A549 (cell line): ENCODE data around the gene OBSCN. TPM values are rescaled to one million over a fixed set of nuclear protein-coding genes. Genes with fewer than 3 reads are reported as not detected.

Source experiments
- ATAC-seq, 2 experiments: fragments of 200-7000 bp in 1 of 2; fragments of >200 bp in 1 of 2; cut with Nextera tagmentation in 1 of 2; cut with Tn5 transposase in 1 of 2; 3 replicates each; pipeline versions ENCODE4 v1.8.0 to v1.9.1; 2018 to 2020; ENCODE audit warnings: mild to moderate bottlenecking in 1 of 2, moderate library complexity in 1 of 2
- CTCF ChIA-PET: fragments of 300-600 bp; sonication (Branson Sonifier 250); formaldehyde crosslinking; extraction: SDS; loops from one replicate; lab custom pipeline; 2021; ENCODE audit warnings: antibody characterized with exemption, inconsistent platforms; lab: Yijun Ruan, JAX
- POLR2A ChIA-PET: fragments of 350-600 bp; formaldehyde crosslinking; extraction: SDS; loops from one replicate; lab custom pipeline; 2021; ENCODE audit warnings: antibody characterized with exemption, inconsistent platforms; lab: Yijun Ruan, JAX
- DNase-seq, 2 experiments: peaks; one replicate each; pipeline versions ENCODE4 v3.0.0 to v3.0.0-alpha.2; 2011 to 2016; ENCODE audit warnings: low read depth in 1 of 2, low spot score in 1 of 2
- FAIRE-seq: peaks from 2 replicates; lab custom pipeline; 2011; peaks lifted over from hg19 to GRCh38; lab: Jason Lieb, UNC
- H3K27ac ChIP-seq, 2 experiments: fragments of >200 bp; sonication (Bioruptor Twin); formaldehyde crosslinking; 3 replicates each; pipeline ENCODE4 v1.5.1; 2016 to 2017
- H3K4me1 ChIP-seq: fragments of >200 bp; sonication (Bioruptor Twin); formaldehyde crosslinking; 3 replicates; pipeline ENCODE4 v1.6.1; 2016
- H3K4me2 ChIP-seq: fragments of >200 bp; sonication (Bioruptor Twin); formaldehyde crosslinking; 3 replicates; pipeline ENCODE4 v1.6.1; 2016
- H3K4me3 ChIP-seq: fragments of >200 bp; sonication (Bioruptor Twin); formaldehyde crosslinking; 3 replicates; pipeline ENCODE4 v1.5.1; 2016
- H3K9me3 ChIP-seq: fragments of >200 bp; sonication (Bioruptor Twin); formaldehyde crosslinking; 3 replicates; pipeline ENCODE4 v1.6.1; 2016
- ATOH8 ChIP-seq: fragments of 250-450 bp; sonication (Bioruptor Pico); IDR thresholded peaks from 2 replicates; pipeline ENCODE4 v1.5.0; 2020; ENCODE audit warnings: low read depth, mild to moderate bottlenecking, moderate library complexity
- CBX2 ChIP-seq: fragments of 200-600 bp; sonication (generic); IDR thresholded peaks from 2 replicates; pipeline ENCODE4 v1.6.1; 2016; ENCODE audit warnings: low read depth, mild to moderate bottlenecking, borderline replicate concordance
- CHD4 ChIP-seq: fragments of 200-600 bp; sonication (generic); IDR thresholded peaks from 2 replicates; pipeline ENCODE4 v1.6.1; 2016; ENCODE audit warnings: antibody characterized with exemption, mild to moderate bottlenecking, borderline replicate concordance
- CTCF ChIP-seq: fragments of >200 bp; sonication (Bioruptor Twin); formaldehyde crosslinking; IDR thresholded peaks from 3 replicates; pipeline ENCODE4 v1.5.1; 2016
- E2F6 ChIP-seq: IDR thresholded peaks from 2 replicates; pipeline ENCODE4 v1.6.1; 2012; ENCODE audit warnings: low read depth, borderline replicate concordance
- ELK1 ChIP-seq: fragments of 150-350 bp; IDR thresholded peaks from 2 replicates; pipeline ENCODE4 v1.6.1; 2014; ENCODE audit warnings: low read depth, mild to moderate bottlenecking, low read length
- EP300 ChIP-seq, 2 experiments: fragments of >200 bp; sonication (Bioruptor Twin); formaldehyde crosslinking; IDR thresholded peaks; 2 replicates in 1 of 2; 3 replicates in 1 of 2; pipeline ENCODE4 v1.6.1; 2016 to 2017
- FOSB ChIP-seq: fragments of 250-450 bp; sonication (Bioruptor Pico); IDR thresholded peaks from 2 replicates; pipeline ENCODE4 v1.5.0; 2020; ENCODE audit warnings: mild to moderate bottlenecking, moderate library complexity
- HDAC2 ChIP-seq: fragments of 200-600 bp; sonication (generic); IDR thresholded peaks from 2 replicates; pipeline ENCODE4 v1.6.1; 2016
- HMGXB4 ChIP-seq: fragments of 250-450 bp; sonication (Bioruptor Pico); IDR thresholded peaks from 2 replicates; pipeline ENCODE4 v1.5.0; 2021; ENCODE audit warnings: mild to moderate bottlenecking, moderate library complexity, borderline replicate concordance
- HOXA7 ChIP-seq: fragments of 250-450 bp; sonication (Bioruptor Pico); IDR thresholded peaks from 2 replicates; pipeline ENCODE4 v1.5.0; 2020; ENCODE audit warnings: mild to moderate bottlenecking, moderate library complexity
- HOXB13 ChIP-seq: fragments of 250-450 bp; sonication (Bioruptor Pico); IDR thresholded peaks from 2 replicates; pipeline ENCODE4 v1.5.0; 2020; ENCODE audit warnings: low read depth, mild to moderate bottlenecking, moderate library complexity
- HOXB5 ChIP-seq: fragments of 250-450 bp; sonication (Bioruptor Pico); IDR thresholded peaks from 2 replicates; pipeline ENCODE4 v1.5.0; 2020; ENCODE audit warnings: mild to moderate bottlenecking, moderate library complexity
- JUNB ChIP-seq: fragments of >200 bp; sonication (Bioruptor Twin); formaldehyde crosslinking; IDR thresholded peaks from 2 replicates; pipeline ENCODE4 v1.6.1; 2016
- KDM1A ChIP-seq: fragments of 200-600 bp; sonication (generic); IDR thresholded peaks from 2 replicates; pipeline ENCODE4 v1.6.1; 2016; ENCODE audit warnings: low read depth, mild to moderate bottlenecking
- MAX ChIP-seq: IDR thresholded peaks from 2 replicates; pipeline ENCODE4 v1.6.1; 2012
- MYC ChIP-seq: IDR thresholded peaks from 2 replicates; pipeline ENCODE4 v1.6.1; 2012; ENCODE audit warnings: mild to moderate bottlenecking, inconsistent platforms, low read length, improper control_type of control experiment, borderline replicate concordance
- NPAS2 ChIP-seq: fragments of 250-450 bp; sonication (Bioruptor Pico); IDR thresholded peaks from 2 replicates; pipeline ENCODE4 v1.8.0; 2022; ENCODE audit warnings: mild to moderate bottlenecking, moderate library complexity, borderline replicate concordance
- PBX3 ChIP-seq: IDR thresholded peaks from 2 replicates; pipeline ENCODE4 v1.6.1; 2012
- POLR2A ChIP-seq: IDR thresholded peaks from 2 replicates; pipeline ENCODE4 v1.6.1; 2012; ENCODE audit warnings: mild to moderate bottlenecking, low read length
- RAD21 ChIP-seq, 2 experiments: fragments of >200 bp in 1 of 2; sonication (Bioruptor Twin) in 1 of 2; formaldehyde crosslinking in 1 of 2; IDR thresholded peaks in 1 of 2; conservative IDR thresholded peaks in 1 of 2; 2 replicates in 1 of 2; 3 replicates in 1 of 2; pipeline ENCODE4 v1.6.1; 2012 to 2018; ENCODE audit warnings: inconsistent platforms in 1 of 2
- REST ChIP-seq: fragments of 200-600 bp; sonication (generic); IDR thresholded peaks from 2 replicates; pipeline ENCODE4 v1.6.1; 2016; ENCODE audit warnings: antibody characterized with exemption, mild to moderate bottlenecking, moderate library complexity
- SREBF2 ChIP-seq: fragments of 450-650 bp; IDR thresholded peaks from 2 replicates; pipeline ENCODE4 v1.6.1; 2014; ENCODE audit warnings: mild to moderate bottlenecking, moderate library complexity
- TP53 ChIP-seq: fragments of 250-450 bp; sonication (Bioruptor Pico); IDR thresholded peaks from 2 replicates; pipeline ENCODE4 v1.5.0; 2021; ENCODE audit warnings: mild to moderate bottlenecking, moderate library complexity
- ZC3H11A ChIP-seq: fragments of 450-650 bp; IDR thresholded peaks from 2 replicates; pipeline ENCODE4 v1.6.1; 2014; ENCODE audit warnings: antibody characterized with exemption, mild to moderate bottlenecking
- WGBS: methylation state at CpG from one replicate; pipeline ENCODE4 v1.1.6; 2017; ENCODE audit errors: missing lambda C conversion rate; 5-methylcytosine and 5-hydroxymethylcytosine counted together
- polyA plus RNA-seq, 4 experiments: library from polyadenylated mRNA; depleted of rRNA in 3 of 4; stranded (reverse); fragments of >200 nt; fragmentation: RNase III in 1 of 4; extraction: RNeasy Plus Mini Kit Qiagen cat#74134 plus additional on column Dnase treatment in 1 of 4; gene quantifications; 2 replicates in 3 of 4; 3 replicates in 1 of 4; pipeline ENCODE4 v1.2.3, GENCODE V29; 2011 to 2017

The OBSCN gene
- polyA plus RNA-seq, 2 of the 4 experiments (the other 2 are of a cell fraction), result 3.1 to 6.8 TPM

- TF ChIP-seq EP300 (IDR thresholded peaks at IDR 0.05), result no peak
- no peak for TF ChIP-seq CTCF
- no peak for TF ChIP-seq POLR2A
- TF ChIP-seq ZC3H11A, result no peak
- TF ChIP-seq E2F6, result no peak
- no peak for TF ChIP-seq KDM1A
- TF ChIP-seq ELK1, result no peak
- TF ChIP-seq RAD21 (conservative IDR thresholded peaks at IDR 0.05 in 1 of 2, IDR thresholded peaks at IDR 0.05 in 1 of 2), result no peak
- TF ChIP-seq JUNB, result no peak
- TF ChIP-seq HOXA7 (CRISPR knock-in tag), result no peak
- TF ChIP-seq NPAS2 (CRISPR knock-in tag), result no peak
- TF ChIP-seq HDAC2, result no peak
- peaks cover 9% of the 10 kb centered on the region; the same call in 2 of the 3 replicates for H3K4me1 ChIP-seq
- DNase-seq (no peak), ATAC-seq (no peak), FAIRE-seq (no peak)
- 93% methylated on average over 17 of the region's 22 CpGs for WGBS
- H3K4me3 ChIP-seq, result no peak overlapping the region
- no peak overlapping the region for H3K4me2 ChIP-seq
- POLR2A ChIA-PET, result interaction anchor here (0.6 kb wide), 1 partner anchor 83 kb away, joined by 3 read pairs; no protein-coding TSS in a partner anchor
- H3K27ac ChIP-seq, result no peak overlapping the region
- CTCF ChIA-PET, result interaction anchor here (0.6 to 0.8 kb wide), 3 partner anchors 43 to 125 kb away, joined by 3 to 5 read pairs (median 3); no protein-coding TSS in a partner anchor
- no peaks in the 10 kb centered on the region for H3K9me3 ChIP-seq
These were observed 167.9 kb downstream of the OBSCN start for GRCh38 chr1:228375578-228376261.

GRCh38 chr1:228376262-228376628 lies 168.4 kb downstream of the OBSCN start:
- Histone ChIP-seq H3K4me2 (no peak overlapping the region), H3K27ac (no peak overlapping the region), H3K4me1 (peaks cover 9% of the 10 kb centered on the region; the same call in 2 of the 3 replicates), H3K9me3 (no peaks in the 10 kb centered on the region), H3K4me3 (no peak overlapping the region)
- ChIA-PET CTCF (interaction anchor here (0.6 to 2.5 kb wide), 4 partner anchors 44 to 137 kb away, joined by 3 to 17 read pairs (median 4); no protein-coding TSS in a partner anchor), POLR2A (interaction anchor here (0.6 kb wide), 1 partner anchor 83 kb away, joined by 3 read pairs; no protein-coding TSS in a partner anchor)
- 83% methylated on average over 2 of the region's 3 CpGs for WGBS
- FAIRE-seq (no peak), DNase-seq (peak in 1 of 2 experiments; percentile 32), ATAC-seq (no peak)
- no peak for TF ChIP-seq HMGXB4
- TF ChIP-seq PBX3, result no peak
- TF ChIP-seq HOXB13 (CRISPR knock-in tag), result no peak
- TF ChIP-seq CHD4, result no peak
- TF ChIP-seq MAX, result no peak
- no peak for TF ChIP-seq SREBF2
- no peak for TF ChIP-seq REST
- no peak for TF ChIP-seq FOSB (CRISPR knock-in tag)
- TF ChIP-seq CBX2, result no peak
- no peak for TF ChIP-seq MYC
- TF ChIP-seq ATOH8 (CRISPR knock-in tag), result no peak
- no peak for TF ChIP-seq EP300 (IDR thresholded peaks at IDR 0.05)
- TF ChIP-seq TP53 (CRISPR knock-in tag), result no peak
- no peak for TF ChIP-seq HOXB5
